GM20431 (cell line): ENCODE measurements around the gene LAMC3.

Source experiments
- in situ Hi-C: fragments of 300-500 bp; cut with MseI, MboI; formaldehyde crosslinking; loops from one replicate; pipeline ENCODE4 v1.15.0; 2020; ENCODE audit warnings: low sequenced_read_pairs; ENCODE audit not compliant: unreplicated experiment

Gene LAMC3

GRCh38 chr9:131056781-131057506 lies 48.0 kb downstream of the LAMC3 start:
- in situ Hi-C loops = loop anchor here (25.0 kb wide), 1 partner anchor 280 kb away; no protein-coding TSS in a partner anchor

GRCh38 chr9:131060900-131061630 lies 52.1 kb downstream of the LAMC3 start:
- in situ Hi-C loops = loop anchor here (25.0 kb wide), 1 partner anchor 276 kb away; no protein-coding TSS in a partner anchor

- in situ Hi-C loops = loop anchor here (25.0 kb wide), 1 partner anchor 274 kb away; no protein-coding TSS in a partner anchor
Observed at GRCh38 chr9:131062969-131063368, 54.0 kb downstream of the LAMC3 start.

- in situ Hi-C loops = loop anchor here (25.0 kb wide), 1 partner anchor 272 kb away; no protein-coding TSS in a partner anchor
Observed at GRCh38 chr9:131065599-131065998, 56.6 kb downstream of the LAMC3 start.

- in situ Hi-C loops = loop anchor here (25.0 kb wide), 1 partner anchor 270 kb away; no protein-coding TSS in a partner anchor
Observed at GRCh38 chr9:131067625-131068024, 58.7 kb downstream of the LAMC3 start.

- in situ Hi-C loops = loop anchor here (25.0 kb wide), 1 partner anchor 269 kb away; no protein-coding TSS in a partner anchor
Observed at GRCh38 chr9:131068076-131068816, 59.3 kb downstream of the LAMC3 start.

GRCh38 chr9:131069699-131070098 lies 60.7 kb downstream of the LAMC3 start:
- in situ Hi-C loops = loop anchor here (25.0 kb wide), 1 partner anchor 268 kb away; no protein-coding TSS in a partner anchor

- in situ Hi-C loops = loop anchor here (25.0 kb wide), 1 partner anchor 265 kb away; no protein-coding TSS in a partner anchor
Observed at GRCh38 chr9:131072107-131072870, 63.3 kb downstream of the LAMC3 start.

GRCh38 chr9:131072871-131073237 lies 63.9 kb downstream of the LAMC3 start:
- in situ Hi-C loops = loop anchor here (25.0 kb wide), 1 partner anchor 264 kb away; no protein-coding TSS in a partner anchor

- in situ Hi-C loops = no loop called here
Observed at GRCh38 chr9:131076347-131077195, 67.6 kb downstream of the LAMC3 start.

GRCh38 chr9:131078427-131079366 lies 69.7 kb downstream of the LAMC3 start:
- in situ Hi-C loops = no loop called here

GRCh38 chr9:131080589-131080988 lies 71.6 kb downstream of the LAMC3 start:
- in situ Hi-C loops = no loop called here

GRCh38 chr9:131081868-131082267 lies 72.9 kb downstream of the LAMC3 start:
- in situ Hi-C loops = no loop called here

GRCh38 chr9:131082774-131083512 lies 74.0 kb downstream of the LAMC3 start:
- in situ Hi-C loops = no loop called here

- in situ Hi-C loops = no loop called here
Observed at GRCh38 chr9:131084661-131085369, 75.8 kb downstream of the LAMC3 start.

GRCh38 chr9:131085370-131086122 lies 76.6 kb downstream of the LAMC3 start:
- in situ Hi-C loops = no loop called here
